GM19035 (cell line): Measurements from ENCODE around the gene KYAT1.

Source experiments
- ATAC-seq: cut with Tn5 transposase; IDR thresholded peaks from one replicate; pipeline ENCODE4 v1.9.1; 2021; ENCODE audit not compliant: unreplicated experiment

KYAT1 gene

GRCh38 chr9:128881884-128882676, at the start of gene KYAT1, which contains the start of gene LRRC8A:
KYAT1 (minus strand) TSS chr9:128881950; CDS start chr9:128845405, 36,545 bp downstream.
LRRC8A (plus strand) TSS chr9:128882133; CDS start chr9:128907165, 25,032 bp downstream.
- peak; percentile 93 for ATAC-seq

DNA sequence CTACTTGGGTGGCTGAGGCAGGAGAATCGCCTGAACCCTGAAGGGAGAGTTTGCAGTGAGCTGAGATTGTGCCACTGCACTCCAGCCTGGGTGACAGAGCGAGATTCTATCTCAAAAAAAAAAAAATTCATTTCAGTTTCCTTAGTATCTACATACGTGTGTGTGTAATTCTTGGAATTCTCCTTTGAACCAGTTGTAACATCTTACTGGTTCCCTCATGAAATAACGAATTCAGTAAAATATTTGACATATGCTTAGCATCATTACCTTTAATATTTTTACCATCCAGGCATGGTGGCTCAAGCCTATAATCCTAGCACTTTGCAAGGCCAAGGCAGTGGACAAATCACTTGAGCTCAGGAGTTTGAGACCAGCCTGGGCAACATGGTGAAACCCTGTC, 47.8 kb upstream of the KYAT1 start:
- ATAC-seq, result no peak

DNA sequence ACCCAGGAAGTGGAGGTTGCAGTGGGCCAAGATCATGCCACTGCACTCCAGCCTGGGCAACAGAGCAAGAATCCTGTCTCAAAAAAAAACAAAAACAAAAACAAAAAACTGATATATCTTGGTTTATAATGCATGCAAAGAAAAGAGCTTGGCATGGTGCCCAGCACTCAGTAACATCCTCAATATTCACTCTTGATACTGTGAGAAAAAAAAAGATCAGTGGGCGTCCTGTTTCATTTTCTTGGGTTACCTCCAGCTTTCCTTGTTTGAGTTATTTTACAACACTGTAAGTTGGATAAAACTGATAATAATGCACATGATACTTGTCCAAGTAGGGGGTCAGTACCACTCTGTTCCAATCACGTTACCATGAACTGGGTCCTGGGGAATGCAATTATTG, 46.9 kb upstream of the KYAT1 start:
- ATAC-seq, result no peak

DNA sequence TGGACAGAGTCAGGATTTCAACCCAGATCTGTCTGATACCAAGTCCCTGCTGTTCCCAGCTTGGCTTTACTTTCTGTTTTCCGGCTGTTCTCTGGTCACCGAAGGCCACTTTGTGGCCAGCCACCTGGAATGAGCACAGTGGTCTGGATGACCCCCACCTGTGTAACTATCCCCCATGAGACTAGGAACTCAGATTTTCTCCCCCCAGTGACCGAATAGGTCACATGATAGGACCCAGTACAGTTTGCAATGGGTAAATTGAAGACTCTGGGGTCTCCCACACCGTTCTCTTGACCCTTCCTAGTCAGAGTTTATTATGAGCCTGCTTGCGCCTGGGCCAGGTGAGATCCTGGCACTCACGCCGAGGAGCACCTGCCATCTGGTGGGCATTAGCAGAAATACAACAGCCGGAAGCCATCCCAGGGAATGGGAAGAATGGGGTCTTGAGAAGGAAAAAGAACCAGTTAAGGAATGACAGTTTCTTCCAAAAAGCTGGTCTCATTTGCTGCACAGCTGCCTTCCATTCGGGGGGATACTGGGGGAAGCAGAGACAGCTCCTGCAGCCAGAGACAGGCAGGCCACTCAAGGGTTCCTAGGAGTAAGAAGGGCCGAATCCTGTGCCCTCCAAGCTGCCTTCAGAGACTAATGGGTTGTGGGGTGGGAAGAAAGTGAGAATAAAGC, 46.1 kb upstream of the KYAT1 start:
- ATAC-seq, result no peak

DNA sequence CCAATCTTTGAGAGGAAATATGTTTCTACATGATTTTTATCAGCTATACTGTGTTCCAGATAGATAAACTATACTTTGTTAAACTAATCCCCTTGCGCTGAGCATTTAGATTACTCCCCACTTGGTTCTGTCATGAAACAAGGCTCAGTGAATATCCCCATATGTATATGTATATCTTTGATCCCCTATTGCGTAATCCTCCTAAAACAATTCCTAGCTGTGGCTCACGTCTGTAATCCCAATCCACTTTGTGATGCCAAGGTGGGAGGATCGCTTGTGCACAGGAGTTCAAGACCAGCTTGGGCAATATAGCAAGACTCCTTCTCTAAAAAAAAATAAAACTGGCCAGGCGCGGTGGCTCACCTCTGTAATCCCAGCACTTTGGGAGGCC, 41.7 kb upstream of the KYAT1 start:
- ATAC-seq, result no peak

- no peak for ATAC-seq
These were observed 40.4 kb upstream of the KYAT1 start for GRCh38 chr9:128921881-128922763.

DNA sequence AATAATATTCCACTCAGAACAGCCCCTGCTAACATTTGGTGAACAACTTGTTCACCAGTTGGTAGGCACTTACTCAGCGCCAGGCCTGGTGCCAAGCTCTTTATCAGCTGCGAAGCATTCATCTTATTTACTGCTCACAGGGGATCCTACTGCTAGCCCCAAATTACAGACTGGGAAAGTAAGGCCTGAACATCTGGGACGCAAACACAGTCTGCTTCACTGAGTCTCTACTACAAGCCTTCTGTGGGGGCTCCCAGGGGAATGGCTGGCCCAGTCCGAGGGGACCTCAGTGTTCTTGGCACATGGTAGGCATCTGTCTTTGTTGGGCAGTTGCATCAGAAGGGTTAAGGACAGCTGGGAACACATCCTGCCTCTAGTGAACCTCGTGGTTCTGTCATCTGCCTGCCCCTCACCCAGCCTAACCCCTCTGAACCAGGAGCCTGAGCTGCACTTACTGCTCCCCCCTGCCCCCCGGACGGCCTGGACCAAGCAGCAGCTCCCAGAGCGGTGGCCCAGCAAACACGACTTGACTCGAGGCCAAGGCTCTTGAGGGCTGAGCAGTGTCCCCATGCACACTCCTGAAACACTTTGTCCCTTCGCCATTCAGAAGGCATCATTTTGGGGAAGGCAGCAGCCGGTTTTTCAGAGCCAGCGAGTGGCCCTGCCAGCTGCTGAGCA, 38.8 kb upstream of the KYAT1 start, which contains the start of gene PHYHD1:
PHYHD1 (plus strand) TSS at position 602 of the 678 bp plus-strand sequence. CDS start 1,342 bp downstream, outside the sequence.
- ATAC-seq, result no peak

DNA sequence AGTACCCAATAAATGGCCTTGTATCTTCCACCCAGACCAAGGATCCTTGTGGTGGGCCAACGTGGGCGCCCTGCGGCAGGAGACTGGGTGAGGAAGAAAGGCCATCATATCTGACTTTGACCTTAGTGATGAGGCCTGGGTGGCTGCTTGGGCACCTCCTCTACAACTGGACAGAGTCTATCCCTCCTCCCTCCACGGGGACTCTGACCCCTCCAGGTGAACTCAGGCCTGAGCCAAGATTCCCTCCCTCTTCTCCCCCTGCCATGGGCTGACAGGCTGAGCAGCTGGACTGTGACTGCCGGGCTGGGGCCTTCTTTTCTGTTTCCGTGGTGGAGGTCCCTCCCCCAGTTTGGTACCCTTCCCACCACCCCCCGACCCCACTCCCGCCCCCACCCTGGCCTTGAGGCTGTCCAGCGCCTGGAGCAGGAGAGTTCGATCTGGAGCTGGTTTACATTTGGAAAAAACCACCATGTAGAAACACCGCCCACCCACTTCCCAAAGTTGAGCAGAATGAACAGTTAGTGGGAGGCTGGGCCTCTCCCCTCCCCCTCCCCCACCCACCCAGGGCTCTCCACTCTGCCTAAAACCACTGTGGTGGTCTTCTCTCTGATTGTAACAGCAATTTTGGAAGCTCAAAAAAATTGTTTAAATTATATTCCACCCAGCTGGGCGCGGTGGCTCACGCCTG, 37.8 kb upstream of the KYAT1 start:
- no peak for ATAC-seq

DNA sequence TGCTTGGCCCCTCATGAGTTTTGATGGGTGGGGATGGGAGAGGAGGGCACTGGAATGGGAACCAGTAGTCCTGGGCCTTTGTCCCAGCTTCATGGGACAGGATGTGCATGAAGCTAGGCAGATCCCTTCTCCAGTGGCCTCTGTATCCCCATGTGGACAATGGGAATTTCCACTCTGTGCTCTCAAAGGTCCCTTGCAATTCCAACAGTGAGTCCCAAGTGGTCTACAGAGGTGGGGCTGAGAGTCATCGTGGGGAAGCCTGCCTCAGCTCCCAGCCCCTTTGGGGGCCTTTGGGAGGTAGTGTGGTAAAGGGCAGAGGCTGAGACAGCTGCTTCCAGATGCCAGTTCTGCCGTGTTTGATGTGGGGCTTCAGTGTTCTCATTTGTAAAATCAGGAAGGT, 37.2 kb upstream of the KYAT1 start:
- no peak for ATAC-seq

- ATAC-seq, result no peak
These were observed 35.5 kb upstream of the KYAT1 start for GRCh38 chr9:128917151-128917849.

- no peak for ATAC-seq
These were observed 35.0 kb upstream of the KYAT1 start for GRCh38 chr9:128916745-128917144.

- no peak for ATAC-seq
These were observed 34.5 kb upstream of the KYAT1 start for GRCh38 chr9:128916204-128916603.

DNA sequence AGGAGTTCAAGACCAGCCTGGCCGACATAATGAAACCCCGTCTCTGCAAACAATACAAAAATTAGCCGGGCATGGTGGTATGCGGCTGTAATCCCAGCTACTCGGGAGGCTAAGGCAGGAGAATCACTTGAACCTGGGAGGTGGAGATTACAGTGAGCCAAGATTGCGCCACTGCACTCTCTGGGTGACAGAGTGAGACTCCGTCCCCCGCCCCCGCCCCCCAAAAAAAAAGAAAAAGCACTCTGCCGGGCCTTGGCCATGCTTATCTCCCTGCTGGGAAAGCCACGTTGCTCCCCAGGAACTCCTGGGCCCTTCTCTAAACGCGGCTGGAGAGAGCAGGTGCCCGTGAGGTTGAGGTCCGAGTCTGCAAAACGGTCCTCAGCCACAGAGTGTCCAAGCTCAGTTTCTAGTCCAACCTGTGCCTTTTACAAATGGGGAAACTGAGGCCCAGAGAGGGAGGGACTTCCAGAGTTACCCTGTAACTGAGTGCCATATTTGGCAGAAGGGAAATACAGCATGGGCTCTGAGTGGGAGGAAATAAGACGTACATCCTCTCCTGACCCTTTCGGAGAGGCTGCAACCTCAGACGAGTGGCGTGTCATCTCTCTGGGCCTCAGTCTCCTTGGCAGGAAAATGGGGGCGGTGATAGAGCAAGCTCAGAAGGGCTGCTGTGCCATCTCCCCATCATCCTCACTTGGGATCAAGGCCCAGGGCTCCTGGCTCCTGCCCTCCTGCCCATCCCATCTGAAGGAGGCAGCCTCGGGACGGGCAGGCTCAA, 32.4 kb upstream of the KYAT1 start:
- ATAC-seq, result no peak

GRCh38 chr9:128913048-128913900, 31.5 kb upstream of the KYAT1 start:
- ATAC-seq, result no peak

DNA sequence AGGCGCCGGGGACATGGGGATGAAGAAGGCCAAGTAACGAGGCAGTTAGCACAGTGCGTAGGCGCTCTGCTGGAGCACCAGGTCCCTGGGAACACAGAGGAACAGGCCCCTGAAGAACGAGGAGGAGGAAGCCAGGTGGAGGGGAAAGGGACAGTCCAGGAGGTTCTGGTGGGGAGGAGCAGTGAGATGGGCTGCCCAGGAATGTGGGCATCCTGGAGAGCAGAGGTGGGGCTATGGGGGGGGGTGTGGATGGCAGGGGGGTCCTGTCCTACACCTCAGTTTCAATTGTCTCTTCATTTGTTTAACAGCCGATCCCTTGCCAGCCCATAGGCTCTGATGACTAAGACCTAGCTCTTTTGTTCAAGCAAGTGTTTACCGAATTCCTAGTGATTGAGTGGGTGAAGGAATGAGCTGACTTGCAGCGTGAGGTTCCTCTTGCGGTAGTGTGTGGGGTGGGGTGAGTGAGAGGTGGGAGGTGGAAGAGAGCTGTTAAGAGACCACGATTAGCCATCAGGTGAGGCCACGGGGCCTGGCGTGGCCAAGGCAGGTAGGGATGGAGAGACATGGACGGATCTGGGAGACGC, 30.6 kb upstream of the KYAT1 start:
- no peak for ATAC-seq

- no peak for ATAC-seq
These were observed 29.8 kb upstream of the KYAT1 start for GRCh38 chr9:128911529-128912035.

- ATAC-seq, result no peak
These were observed 29.2 kb upstream of the KYAT1 start for GRCh38 chr9:128910906-128911305.
